Retinal pigment epithelial cell (primary cell): ENCODE results near the gene RAB7B.

Source experiments
- DNase-seq: peaks from one replicate; pipeline ENCODE4 v3.0.0-alpha.2; 2010; ENCODE audit warnings: low read depth
- H3K4me3 ChIP-seq: 2 replicates; pipeline ENCODE4 v1.5.1; 2011; ENCODE audit warnings: mild to moderate bottlenecking, low read length, control low read depth, moderate library complexity
- TF ChIP-seq, protein P1 (sequence below): conservative IDR thresholded peaks from 2 replicates; pipeline ENCODE4 v1.5.1; 2011; ENCODE audit warnings: low read depth, low read length, control low read depth, inconsistent platforms

Gene RAB7B

DNA sequence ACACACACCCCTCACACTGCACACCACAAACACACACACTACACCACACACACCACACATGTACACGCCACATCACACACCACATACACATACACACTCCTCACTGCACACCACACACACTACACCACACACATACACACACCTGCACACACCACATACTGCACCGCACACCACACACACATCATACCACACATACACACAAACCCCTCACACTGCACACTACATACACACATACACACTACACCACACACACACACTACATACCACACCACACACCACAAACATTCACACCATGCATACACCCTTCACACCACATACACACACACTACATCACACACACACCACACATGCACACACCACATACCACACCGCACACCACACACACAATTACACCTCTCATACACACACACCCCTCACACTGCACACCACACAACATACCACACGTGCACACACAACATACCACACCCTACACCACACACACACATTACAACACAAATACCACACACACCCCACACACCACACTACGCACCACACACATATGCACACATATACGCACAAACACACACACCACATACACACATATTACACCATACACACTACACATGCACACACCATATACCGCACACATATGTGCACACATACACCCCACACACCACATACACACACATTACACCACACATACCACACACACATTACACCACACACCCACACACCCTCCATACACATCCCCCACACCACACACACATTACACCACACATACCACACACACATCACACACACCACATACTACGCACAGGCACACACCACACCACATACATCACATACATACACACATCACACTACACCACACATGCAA is 29.6 kb downstream of the RAB7B start:
- TF ChIP-seq, protein P1, sequence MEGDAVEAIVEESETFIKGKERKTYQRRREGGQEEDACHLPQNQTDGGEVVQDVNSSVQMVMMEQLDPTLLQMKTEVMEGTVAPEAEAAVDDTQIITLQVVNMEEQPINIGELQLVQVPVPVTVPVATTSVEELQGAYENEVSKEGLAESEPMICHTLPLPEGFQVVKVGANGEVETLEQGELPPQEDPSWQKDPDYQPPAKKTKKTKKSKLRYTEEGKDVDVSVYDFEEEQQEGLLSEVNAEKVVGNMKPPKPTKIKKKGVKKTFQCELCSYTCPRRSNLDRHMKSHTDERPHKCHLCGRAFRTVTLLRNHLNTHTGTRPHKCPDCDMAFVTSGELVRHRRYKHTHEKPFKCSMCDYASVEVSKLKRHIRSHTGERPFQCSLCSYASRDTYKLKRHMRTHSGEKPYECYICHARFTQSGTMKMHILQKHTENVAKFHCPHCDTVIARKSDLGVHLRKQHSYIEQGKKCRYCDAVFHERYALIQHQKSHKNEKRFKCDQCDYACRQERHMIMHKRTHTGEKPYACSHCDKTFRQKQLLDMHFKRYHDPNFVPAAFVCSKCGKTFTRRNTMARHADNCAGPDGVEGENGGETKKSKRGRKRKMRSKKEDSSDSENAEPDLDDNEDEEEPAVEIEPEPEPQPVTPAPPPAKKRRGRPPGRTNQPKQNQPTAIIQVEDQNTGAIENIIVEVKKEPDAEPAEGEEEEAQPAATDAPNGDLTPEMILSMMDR = no peak
- DNase-seq = no peak
- no peak overlapping the region for H3K4me3 ChIP-seq

DNA sequence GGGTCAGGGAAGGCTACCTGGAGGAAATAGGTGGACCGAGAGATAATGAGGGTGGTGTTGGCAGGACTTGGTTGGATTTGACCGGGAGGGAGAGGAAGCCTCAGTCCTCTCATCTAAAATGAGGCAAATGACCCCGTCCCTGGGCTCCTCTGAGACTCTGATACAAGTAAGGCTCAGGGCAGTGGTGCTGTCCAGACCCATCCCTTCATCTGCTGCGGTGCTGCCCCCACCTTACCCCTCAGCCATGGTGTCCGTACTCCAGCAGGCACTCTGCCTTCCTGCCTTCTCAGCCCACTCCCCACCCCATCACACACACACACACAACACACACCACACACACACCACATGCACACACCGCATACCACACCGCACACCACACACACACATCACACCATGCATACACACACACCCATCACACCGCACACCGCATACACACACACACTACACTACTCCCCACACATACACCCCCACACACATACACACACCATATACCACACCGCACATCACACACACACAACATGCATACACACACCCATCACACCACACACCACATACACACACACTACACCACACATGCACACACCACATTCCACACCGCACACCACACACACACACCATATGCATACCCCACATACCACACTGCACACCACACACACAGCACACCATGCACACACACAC is 30.6 kb downstream of the RAB7B start:
- TF ChIP-seq, protein P1 = no peak
- no peak overlapping the region for H3K4me3 ChIP-seq
- no peak for DNase-seq

DNA sequence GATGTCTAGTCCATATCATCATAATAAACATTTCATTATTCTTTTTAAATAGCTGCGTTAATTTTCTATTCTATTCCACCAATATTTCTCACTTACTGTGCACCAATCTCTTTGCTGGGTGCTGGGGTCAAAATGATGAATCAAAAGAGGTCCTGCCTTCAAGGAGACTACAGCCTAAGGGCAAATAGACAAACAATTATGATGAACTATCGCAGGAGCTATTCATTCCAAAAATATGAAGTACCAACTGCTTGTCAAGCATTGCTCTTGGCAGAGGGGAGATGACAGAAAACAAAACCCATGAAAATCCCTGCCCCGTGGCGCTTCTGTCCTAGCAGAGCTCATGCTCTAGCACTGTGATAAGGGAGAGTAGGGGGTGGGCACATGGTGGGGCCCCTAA is 31.1 kb downstream of the RAB7B start:
- no peak for DNase-seq
- no peak overlapping the region for H3K4me3 ChIP-seq

DNA sequence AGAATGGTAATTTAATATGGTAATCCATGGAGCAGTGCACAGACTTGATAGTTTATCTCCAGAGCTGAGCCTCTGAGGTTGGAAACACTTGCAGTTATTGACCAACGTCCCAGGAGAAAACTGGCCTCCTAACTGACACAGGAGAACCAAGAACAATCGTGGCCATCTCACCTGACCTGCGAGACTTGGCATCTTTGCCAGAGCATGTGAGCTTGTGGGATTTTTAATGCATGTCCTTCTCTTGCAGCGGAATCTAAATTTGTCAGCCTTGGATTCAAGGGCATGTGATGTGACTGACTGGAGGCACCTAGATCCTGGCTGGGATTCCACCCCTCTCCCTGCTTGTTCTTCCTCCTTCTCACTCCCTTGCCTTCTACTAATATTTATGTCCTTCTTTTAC is 32.1 kb downstream of the RAB7B start:
- TF ChIP-seq, protein P1 = no peak
- no peak for DNase-seq
- no peak overlapping the region for H3K4me3 ChIP-seq

More for the DNA sequence above, 31.1 kb downstream of the RAB7B start:
- TF ChIP-seq, protein P1 = no peak

DNA sequence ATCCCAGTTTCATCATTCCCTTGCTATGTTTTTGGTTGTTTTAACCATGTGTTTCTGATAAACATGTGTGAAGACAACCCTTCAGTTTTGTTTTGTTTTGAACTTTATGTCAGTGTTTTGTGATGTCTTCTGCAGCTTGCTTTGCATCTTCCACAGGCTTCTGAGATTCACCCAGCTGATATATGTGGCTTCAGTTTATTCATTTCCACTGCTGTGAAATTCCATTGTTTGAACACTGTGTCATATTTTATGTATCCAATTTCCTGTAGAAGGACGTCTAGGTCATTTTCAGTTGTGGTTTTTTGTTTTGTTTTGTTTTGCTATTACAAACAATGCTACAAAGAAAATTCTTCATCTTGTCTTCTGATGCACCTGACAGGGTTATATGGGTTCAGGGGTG is 32.7 kb downstream of the RAB7B start:
- DNase-seq = no peak
- TF ChIP-seq, protein P1 = no peak
- H3K4me3 ChIP-seq = no peak overlapping the region

DNA sequence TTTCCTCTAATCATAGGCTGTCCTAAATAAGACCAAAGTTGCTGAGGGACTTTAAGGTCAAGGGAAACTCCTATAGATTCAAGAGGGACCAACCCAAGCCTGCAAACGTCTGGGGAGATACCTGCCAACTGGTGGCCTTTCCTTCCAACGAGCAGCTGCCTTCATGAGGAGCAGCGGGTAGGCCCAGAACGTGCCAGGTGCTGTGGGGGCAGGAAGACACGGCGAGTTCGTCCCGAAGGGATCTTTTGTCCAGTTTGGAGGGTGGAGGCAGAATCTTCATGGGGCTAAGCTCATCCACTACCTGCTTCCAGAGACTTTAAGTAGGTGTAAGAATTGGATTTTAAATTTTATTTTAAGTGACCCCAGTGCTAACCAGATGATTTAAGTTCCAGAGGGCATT is 34.0 kb downstream of the RAB7B start:
- H3K4me3 ChIP-seq = no peak overlapping the region
- DNase-seq = no peak
- TF ChIP-seq, protein P1 = no peak
